KG1 (cell line): ENCODE results near the gene PTBP2.

Source experiments
- DNase-seq: peaks from one replicate; lab custom pipeline; 2025; lab: John Stamatoyannopoulos, UW

PTBP2 gene

GRCh38 chr1:96820671-96821070 lies 99.1 kb downstream of the PTBP2 start:
- no peak for DNase-seq

GRCh38 chr1:96825231-96825630 lies 103.6 kb downstream of the PTBP2 start:
- no peak for DNase-seq

- DNase-seq, result no peak
Observed at GRCh38 chr1:96825950-96826576, 104.5 kb downstream of the PTBP2 start.

GRCh38 chr1:96833376-96833775 lies 111.8 kb downstream of the PTBP2 start:
- no peak for DNase-seq

- DNase-seq, result no peak
Observed at GRCh38 chr1:96834986-96835385, 113.4 kb downstream of the PTBP2 start.

- no peak for DNase-seq
Observed at GRCh38 chr1:96837057-96837780, 115.6 kb downstream of the PTBP2 start.

- no peak for DNase-seq
Observed at GRCh38 chr1:96837781-96838216, 116.2 kb downstream of the PTBP2 start.

GRCh38 chr1:96840396-96840795 lies 118.8 kb downstream of the PTBP2 start:
- DNase-seq, result no peak

- no peak for DNase-seq
Observed at GRCh38 chr1:96842215-96842614, 120.6 kb downstream of the PTBP2 start.

- no peak for DNase-seq
Observed at GRCh38 chr1:96843196-96843595, 121.6 kb downstream of the PTBP2 start.

GRCh38 chr1:96843601-96844000 lies 122.0 kb downstream of the PTBP2 start:
- no peak for DNase-seq

GRCh38 chr1:96845464-96845863 lies 123.9 kb downstream of the PTBP2 start:
- DNase-seq, result no peak

- DNase-seq, result no peak
Observed at GRCh38 chr1:96861836-96862235, 140.3 kb downstream of the PTBP2 start.

- no peak for DNase-seq
Observed at GRCh38 chr1:96863449-96863848, 141.9 kb downstream of the PTBP2 start.
